Panc1 (cell line): Measurements from ENCODE around the gene VCX3B. TPM values are rescaled to one million over a fixed set of nuclear protein-coding genes. Genes with fewer than 3 reads are reported as not detected.

ENCODE experiments used
- ATAC-seq: fragments of 200-7000 bp; cut with Tn5 transposase; 2 replicates; pipeline ENCODE4 v1.9.1; 2020; ENCODE audit warnings: mild to moderate bottlenecking, moderate library complexity
- BruUV-seq: library from RNA; stranded (reverse); fragments of 400-500 nt; replicated peaks from 2 replicates; lab custom pipeline; 2021; lab: Mats Ljungman, UMichigan
- CTCF ChIA-PET: fragments of 300-600 bp; sonication (Branson Sonifier 250); formaldehyde crosslinking; loops from one replicate; lab custom pipeline; 2022; ENCODE audit warnings: antibody characterized with exemption; lab: Charles Lee
- POLR2A ChIA-PET: fragments of 300-600 bp; sonication (Branson Sonifier 250); formaldehyde crosslinking; loops from one replicate; lab custom pipeline; 2022; ENCODE audit warnings: antibody characterized with exemption; lab: Charles Lee
- DNase-seq: peaks from one replicate; pipeline ENCODE4 v3.0.0-alpha.2; 2010; ENCODE audit warnings: low read depth, low spot score
- H3K27ac ChIP-seq: 2 replicates; pipeline ENCODE4 v1.5.1; 2011; ENCODE audit warnings: mild to moderate bottlenecking, low read length, inconsistent platforms
- H3K27me3 ChIP-seq: fragments of 200-500 bp; sonication (Bioruptor generic); 2 replicates; pipeline ENCODE4 v1.6.0; 2014; ENCODE audit warnings: low read length, inconsistent platforms; ENCODE audit not compliant: control insufficient read depth, insufficient read depth
- H3K36me3 ChIP-seq: fragments of 200-500 bp; sonication (Bioruptor generic); 2 replicates; pipeline ENCODE4 v1.5.1; 2014; ENCODE audit warnings: inconsistent platforms, mild to moderate bottlenecking, low read length, moderate library complexity; ENCODE audit not compliant: control insufficient read depth, insufficient read depth
- H3K4me1 ChIP-seq: 2 replicates; pipeline ENCODE4 v1.5.1; 2011; ENCODE audit warnings: inconsistent platforms, mild to moderate bottlenecking, low read length, moderate library complexity; ENCODE audit not compliant: control insufficient read depth, insufficient read depth
- H3K4me3 ChIP-seq, 2 experiments: 2 replicates each; pipeline ENCODE4 v1.5.1; 2011 to 2012; ENCODE audit warnings: low read depth in 2 of 2, low read length in 2 of 2, mild to moderate bottlenecking in 2 of 2, inconsistent platforms in 1 of 2, moderate library complexity in 1 of 2
- H3K9me3 ChIP-seq: fragments of 200-500 bp; sonication (Bioruptor generic); 2 replicates; pipeline ENCODE4 v1.5.1; 2014; ENCODE audit warnings: low read depth, mild to moderate bottlenecking, inconsistent platforms, low read length, moderate library complexity; ENCODE audit not compliant: control insufficient read depth, insufficient read depth
- POLR2AphosphoS5 ChIP-seq: IDR thresholded peaks from 2 replicates; pipeline ENCODE4 v1.6.1; 2012; ENCODE audit warnings: mild to moderate bottlenecking, low read depth, low read length, moderate library complexity
- SIN3A ChIP-seq: IDR thresholded peaks from 2 replicates; pipeline ENCODE4 v1.6.1; 2012; ENCODE audit warnings: low read depth, mild to moderate bottlenecking, low read length, moderate library complexity, borderline replicate concordance; ENCODE audit not compliant: insufficient read depth
- TCF7L2 ChIP-seq: IDR thresholded peaks from 2 replicates; pipeline ENCODE4 v1.6.1; 2011; ENCODE audit warnings: mild to moderate bottlenecking, low read depth, low read length, inconsistent platforms
- in situ Hi-C: cut with HindIII; loops from 2 replicates; pipeline ENCODE4 v1.10.0; 2016; ENCODE audit warnings: low sequenced_read_pairs, low pct_unique_long_range_greater_than_20kb
- intact Hi-C: fragments of 100-400 bp; cut with micrococcal nuclease; formaldehyde crosslinking; loops from one replicate; pipeline ENCODE4 v1.10.0; 2022; ENCODE audit not compliant: unreplicated experiment
- total RNA-seq: library from RNA; stranded (reverse); gene quantifications from one replicate; pipeline ENCODE4 v1.2.1, GENCODE V29; 2021; ENCODE audit not compliant: unreplicated experiment
- TF ChIP-seq, protein P1 (sequence below), 2 experiments: IDR thresholded peaks; 2 replicates each; pipeline ENCODE4 v1.6.1; 2011 to 2012; ENCODE audit warnings: low read depth in 2 of 2, control low read depth in 1 of 2, low read length in 1 of 2, mild to moderate bottlenecking in 1 of 2, moderate library complexity in 1 of 2; ENCODE audit not compliant: insufficient read depth in 1 of 2
- TF ChIP-seq, protein P2 (sequence below): fragments of 450-650 bp; IDR thresholded peaks from 2 replicates; pipeline ENCODE4 v1.5.1; 2017; ENCODE audit warnings: mild to moderate bottlenecking

Gene VCX3B
- total RNA-seq, 1 experiment from 2014 or later: not detected

DNA sequence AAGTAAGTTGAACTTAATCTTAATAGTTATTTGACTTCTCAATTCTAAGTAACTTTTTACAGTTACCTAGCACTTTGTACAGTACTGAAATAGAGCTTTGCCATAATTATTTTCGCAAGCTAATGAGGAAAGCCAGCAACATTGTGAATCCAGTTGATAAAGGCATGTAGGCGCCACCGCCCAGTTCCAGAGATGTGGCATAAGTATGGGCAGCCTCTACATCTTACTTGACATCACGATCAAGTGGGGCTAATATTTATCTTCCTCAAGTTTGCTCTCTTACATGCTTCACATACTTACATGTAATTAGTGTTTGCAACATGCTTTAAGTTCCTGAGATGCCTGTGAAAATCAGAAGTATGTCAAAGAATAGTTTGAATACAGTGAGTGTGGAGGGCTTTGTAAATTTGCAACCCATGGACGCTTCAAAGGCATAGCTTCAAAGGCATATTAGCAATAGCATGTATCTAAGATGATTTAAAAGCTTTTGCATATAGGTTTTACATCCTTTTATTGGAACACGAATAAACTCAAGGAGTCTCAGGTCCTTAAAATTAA is 34.9 kb upstream of the VCX3B start:
- H3K27me3 ChIP-seq: no peaks in the 10 kb centered on the region
- in situ Hi-C loops: no loop called here
- TF ChIP-seq, protein P1, sequence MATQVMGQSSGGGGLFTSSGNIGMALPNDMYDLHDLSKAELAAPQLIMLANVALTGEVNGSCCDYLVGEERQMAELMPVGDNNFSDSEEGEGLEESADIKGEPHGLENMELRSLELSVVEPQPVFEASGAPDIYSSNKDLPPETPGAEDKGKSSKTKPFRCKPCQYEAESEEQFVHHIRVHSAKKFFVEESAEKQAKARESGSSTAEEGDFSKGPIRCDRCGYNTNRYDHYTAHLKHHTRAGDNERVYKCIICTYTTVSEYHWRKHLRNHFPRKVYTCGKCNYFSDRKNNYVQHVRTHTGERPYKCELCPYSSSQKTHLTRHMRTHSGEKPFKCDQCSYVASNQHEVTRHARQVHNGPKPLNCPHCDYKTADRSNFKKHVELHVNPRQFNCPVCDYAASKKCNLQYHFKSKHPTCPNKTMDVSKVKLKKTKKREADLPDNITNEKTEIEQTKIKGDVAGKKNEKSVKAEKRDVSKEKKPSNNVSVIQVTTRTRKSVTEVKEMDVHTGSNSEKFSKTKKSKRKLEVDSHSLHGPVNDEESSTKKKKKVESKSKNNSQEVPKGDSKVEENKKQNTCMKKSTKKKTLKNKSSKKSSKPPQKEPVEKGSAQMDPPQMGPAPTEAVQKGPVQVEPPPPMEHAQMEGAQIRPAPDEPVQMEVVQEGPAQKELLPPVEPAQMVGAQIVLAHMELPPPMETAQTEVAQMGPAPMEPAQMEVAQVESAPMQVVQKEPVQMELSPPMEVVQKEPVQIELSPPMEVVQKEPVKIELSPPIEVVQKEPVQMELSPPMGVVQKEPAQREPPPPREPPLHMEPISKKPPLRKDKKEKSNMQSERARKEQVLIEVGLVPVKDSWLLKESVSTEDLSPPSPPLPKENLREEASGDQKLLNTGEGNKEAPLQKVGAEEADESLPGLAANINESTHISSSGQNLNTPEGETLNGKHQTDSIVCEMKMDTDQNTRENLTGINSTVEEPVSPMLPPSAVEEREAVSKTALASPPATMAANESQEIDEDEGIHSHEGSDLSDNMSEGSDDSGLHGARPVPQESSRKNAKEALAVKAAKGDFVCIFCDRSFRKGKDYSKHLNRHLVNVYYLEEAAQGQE (IDR thresholded peaks at IDR 0.05; ENCODE audit: insufficient read depth in 1 of 2, low read depth in 2 of 2, low read length in 1 of 2): no peak
- no peak for TF ChIP-seq TCF7L2
- no peak for TF ChIP-seq SIN3A
- TF ChIP-seq, protein P2, sequence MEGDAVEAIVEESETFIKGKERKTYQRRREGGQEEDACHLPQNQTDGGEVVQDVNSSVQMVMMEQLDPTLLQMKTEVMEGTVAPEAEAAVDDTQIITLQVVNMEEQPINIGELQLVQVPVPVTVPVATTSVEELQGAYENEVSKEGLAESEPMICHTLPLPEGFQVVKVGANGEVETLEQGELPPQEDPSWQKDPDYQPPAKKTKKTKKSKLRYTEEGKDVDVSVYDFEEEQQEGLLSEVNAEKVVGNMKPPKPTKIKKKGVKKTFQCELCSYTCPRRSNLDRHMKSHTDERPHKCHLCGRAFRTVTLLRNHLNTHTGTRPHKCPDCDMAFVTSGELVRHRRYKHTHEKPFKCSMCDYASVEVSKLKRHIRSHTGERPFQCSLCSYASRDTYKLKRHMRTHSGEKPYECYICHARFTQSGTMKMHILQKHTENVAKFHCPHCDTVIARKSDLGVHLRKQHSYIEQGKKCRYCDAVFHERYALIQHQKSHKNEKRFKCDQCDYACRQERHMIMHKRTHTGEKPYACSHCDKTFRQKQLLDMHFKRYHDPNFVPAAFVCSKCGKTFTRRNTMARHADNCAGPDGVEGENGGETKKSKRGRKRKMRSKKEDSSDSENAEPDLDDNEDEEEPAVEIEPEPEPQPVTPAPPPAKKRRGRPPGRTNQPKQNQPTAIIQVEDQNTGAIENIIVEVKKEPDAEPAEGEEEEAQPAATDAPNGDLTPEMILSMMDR: no peak
- no peak for TF ChIP-seq POLR2AphosphoS5
- no peak for DNase-seq
- intact Hi-C loops: no loop called here
- no peaks in the 10 kb centered on the region for H3K36me3 ChIP-seq
- no peak overlapping the region for H3K4me3 ChIP-seq
- H3K27ac ChIP-seq: no peak overlapping the region
- POLR2A ChIA-PET: no interaction called here
- no TSS peak for BruUV-seq
- H3K9me3 ChIP-seq: no peaks in the 10 kb centered on the region
- CTCF ChIA-PET: no interaction called here
- no peak for ATAC-seq
- no peaks in the 10 kb centered on the region for H3K4me1 ChIP-seq

DNA sequence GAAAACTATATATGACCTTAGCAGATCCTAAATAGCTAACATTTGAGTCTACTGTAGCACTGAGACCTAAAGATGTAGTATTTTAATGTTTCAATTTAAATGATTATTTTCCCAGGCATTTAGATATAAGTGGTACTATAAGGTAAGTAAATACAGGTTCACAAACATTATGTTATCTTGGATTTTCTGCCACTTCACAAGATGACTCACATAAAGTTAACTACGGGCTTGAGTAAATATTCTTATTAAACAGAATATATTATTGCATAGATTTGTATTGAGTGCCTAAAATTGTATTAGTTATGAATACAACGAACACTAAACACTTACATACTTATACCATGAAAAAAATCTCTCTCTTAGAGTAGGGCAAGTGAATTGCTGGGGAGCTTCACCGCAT is 34.2 kb upstream of the VCX3B start:
- Histone ChIP-seq H3K4me3 (no peak overlapping the region), H3K9me3 (no peaks in the 10 kb centered on the region), H3K27ac (no peak overlapping the region), H3K36me3 (no peaks in the 10 kb centered on the region), H3K4me1 (no peaks in the 10 kb centered on the region), H3K27me3 (no peaks in the 10 kb centered on the region)
- BruUV-seq: no TSS peak
- ChIA-PET CTCF (no interaction called here), POLR2A (no interaction called here)
- no peak for DNase-seq
- no peak for ATAC-seq
- TF ChIP-seq SIN3A: no peak
- no peak for TF ChIP-seq TCF7L2
- TF ChIP-seq POLR2AphosphoS5: no peak
- TF ChIP-seq, protein P2: no peak
- TF ChIP-seq, protein P1 (IDR thresholded peaks at IDR 0.05; ENCODE audit: insufficient read depth in 1 of 2, low read depth in 2 of 2, low read length in 1 of 2): no peak
- in situ Hi-C loops: no loop called here
- intact Hi-C loops: no loop called here
